Activated T-cell treated with anti-CD3 and anti-CD28 coated beads for 4 hours (primary cell): ENCODE results near the gene NFU1.

Source experiments
- DNase-seq: peaks from one replicate; pipeline ENCODE4 v3.0.0-alpha.2; 2020

NFU1 gene

DNA sequence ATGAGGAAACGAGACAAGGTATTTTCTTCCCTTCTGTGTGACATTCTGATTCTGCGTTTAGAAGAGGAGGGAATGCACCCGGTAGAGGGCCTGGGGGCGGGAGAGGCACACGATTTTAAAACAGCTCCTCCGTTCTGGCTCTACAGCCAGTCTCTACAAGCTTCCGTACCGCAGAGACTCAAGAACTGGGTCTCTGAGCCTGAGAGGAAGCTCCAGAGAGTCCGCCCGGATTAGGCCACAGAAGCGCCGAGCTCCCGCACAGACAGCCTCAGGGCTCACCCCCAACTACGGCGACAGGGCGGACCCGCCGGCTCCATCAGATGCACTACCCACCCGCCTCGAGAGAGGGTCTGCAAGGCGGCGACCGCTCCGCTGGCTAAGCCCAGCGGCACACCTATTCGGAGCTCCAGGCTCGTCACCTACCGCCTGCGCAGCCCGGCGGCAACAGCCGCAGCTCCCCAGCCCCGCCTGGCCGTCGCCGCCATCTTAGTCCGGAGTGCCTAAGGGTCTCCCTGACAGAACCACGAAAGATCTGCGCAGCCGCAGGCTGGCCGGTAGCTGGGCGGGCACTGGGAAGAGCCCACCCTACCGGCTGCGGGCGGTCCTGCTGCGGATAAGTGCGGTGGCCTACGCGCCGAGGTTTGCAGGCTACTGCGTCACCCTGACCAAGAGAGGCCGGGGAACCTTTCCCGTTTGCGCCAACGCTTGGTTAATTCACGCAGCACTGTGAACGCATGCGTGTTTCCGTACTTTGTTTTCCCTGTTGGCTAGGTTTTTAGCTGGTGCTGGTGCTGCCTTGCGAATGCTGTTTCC is at the start of gene NFU1:
Gene NFU1 (minus strand): TSS at position 498 of the 813 bp plus-strand sequence. CDS start 13 bp downstream, at position 485.
- peak; percentile 67 for DNase-seq

DNA sequence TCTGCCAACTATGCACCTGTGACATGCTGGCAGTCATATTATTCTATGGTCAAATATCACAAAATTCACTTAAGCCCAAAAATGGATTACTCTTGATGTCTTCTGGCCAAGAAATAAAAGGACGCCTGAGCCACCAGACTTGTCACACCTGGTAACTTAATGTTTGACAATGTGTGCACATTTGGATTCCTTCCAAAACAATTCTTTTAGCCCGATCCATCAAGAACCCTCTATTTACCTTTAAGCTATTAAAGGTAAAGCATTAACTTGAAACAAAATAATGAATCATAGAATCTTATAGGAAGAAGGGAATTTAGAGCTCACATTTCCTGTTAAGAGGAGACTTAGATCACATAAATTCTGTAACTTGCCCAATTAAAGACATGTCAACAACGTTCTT is 46.5 kb upstream of the NFU1 start:
- DNase-seq = no peak

DNA sequence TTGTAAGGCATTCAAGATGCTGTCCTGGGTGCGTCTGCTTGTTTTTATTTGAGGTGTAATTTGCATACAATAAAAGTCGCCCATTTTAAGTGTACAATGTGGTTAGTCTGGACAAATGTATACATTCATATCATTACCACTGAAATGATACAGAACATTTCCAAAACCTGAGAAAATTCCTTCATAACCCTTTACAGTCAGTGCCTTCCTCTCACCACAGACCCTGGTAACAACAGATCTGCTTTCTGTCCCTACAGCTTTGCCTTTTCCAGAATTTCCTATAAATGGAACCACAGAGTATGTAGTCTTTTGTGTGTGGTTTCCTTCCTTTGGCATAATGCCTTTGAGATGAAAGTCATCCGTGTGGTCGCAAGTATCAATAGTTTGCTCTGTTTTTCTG is 45.8 kb upstream of the NFU1 start:
- DNase-seq = no peak

DNA sequence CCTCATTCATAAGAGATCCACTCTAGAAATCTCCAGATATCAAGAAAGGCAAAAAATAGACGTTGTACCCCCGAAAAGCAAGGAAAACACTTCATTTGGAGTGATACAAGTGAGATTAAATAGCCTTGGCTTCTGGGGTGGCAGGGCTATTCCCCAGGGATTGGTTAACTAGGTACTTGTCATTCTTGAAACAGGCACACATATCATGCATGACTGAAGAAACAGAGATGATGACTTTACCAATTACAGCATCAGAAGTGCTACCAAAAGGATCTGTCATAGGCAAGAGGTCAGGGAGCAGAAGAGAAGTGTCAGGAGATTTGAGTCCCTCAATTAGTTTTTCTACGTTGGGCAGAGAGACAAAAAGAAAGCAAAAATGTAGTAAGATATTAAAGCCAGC is 45.2 kb upstream of the NFU1 start:
- DNase-seq = no peak

DNA sequence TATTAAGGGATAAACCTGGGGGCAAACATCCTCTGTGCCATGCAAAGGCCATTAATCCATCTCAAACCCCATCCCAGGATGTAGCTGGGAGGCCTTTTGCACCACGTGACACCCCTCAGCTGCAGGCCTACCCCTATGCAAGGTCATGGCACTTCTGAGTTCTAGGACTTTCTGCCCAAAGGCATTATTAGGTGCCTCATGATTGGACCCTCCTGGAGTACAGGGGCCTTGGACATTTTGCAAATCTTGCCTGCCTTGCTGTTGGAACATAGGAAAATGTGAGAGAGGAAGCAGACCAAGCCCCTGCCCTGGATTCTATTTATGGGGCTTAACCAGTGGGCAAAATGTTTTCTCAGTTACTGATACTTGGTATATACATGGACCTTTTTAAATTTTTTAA is 44.2 kb upstream of the NFU1 start:
- DNase-seq = no peak

DNA sequence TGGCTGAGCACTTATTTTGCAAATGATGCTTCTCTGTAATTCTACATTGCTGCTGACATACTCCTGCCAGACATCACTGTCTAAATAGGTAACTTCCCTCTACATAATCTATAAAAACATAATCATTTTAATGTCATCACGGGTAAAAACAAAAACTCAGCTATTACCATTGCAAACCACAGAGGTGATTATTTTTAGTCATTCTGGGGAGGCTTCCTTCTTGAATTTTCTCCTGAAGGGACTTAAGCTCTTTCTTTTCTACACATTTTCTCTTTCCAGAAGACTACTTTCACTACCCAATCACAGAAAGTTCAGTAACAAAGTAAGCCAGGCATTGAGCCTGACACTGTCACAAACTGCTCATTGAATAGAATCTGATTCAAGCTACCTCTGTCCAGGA is 40.4 kb upstream of the NFU1 start:
- no peak for DNase-seq

DNA sequence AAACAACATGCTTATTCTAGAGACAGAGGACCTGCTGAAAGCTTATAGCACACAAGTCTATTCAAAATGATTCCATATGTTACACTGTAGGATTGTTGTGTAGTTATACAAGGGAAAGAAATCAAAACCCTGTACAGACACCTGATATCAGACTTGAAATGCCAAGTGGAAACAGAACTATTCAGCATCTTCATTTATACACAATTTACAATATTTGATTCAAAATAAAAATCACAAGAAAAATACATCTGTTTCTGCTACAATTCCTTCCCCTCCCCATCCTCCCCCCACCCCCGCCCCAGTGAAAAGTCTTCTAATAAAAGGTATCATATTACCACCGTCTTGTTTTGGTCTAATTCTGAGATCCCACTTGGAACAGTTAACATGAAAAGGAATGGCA is 37.5 kb upstream of the NFU1 start:
- no peak for DNase-seq

DNA sequence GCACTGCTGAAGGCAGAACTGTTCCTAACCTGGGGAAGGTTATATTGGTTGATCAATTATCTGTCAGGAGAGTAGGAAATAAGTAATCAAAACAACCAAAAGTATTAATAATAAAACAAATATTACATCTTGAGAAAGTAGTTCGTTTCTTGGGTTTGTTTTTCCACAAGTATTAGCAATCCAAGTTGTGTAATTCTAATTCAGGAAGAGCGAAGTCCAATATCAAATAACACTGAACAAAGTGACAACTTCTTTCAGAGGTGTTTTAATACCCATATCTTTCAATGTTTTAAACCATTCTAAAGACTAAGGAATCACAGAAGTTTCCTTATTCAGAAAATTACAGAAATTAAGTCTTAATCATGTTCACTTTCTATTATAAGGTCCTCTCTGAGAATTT is 34.6 kb upstream of the NFU1 start:
- no peak for DNase-seq

DNA sequence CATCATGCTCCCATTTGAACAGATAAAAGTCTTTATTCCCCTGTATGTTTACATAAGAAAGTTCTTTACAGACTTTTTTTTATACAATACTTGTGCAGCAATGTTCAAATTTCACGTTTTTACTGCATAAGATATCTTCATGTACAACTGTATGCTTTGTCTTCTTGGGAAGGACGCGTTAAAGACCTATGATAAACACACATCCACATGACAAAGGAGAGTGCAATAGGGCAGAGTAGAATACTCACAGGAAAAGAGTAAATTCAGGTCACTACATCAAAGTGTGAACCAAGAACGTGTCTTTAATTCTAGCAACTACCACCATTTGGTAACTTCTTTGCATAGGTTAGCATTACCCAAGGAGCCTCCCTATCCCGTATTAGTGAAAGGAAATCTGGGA is 33.7 kb upstream of the NFU1 start:
- no peak for DNase-seq

DNA sequence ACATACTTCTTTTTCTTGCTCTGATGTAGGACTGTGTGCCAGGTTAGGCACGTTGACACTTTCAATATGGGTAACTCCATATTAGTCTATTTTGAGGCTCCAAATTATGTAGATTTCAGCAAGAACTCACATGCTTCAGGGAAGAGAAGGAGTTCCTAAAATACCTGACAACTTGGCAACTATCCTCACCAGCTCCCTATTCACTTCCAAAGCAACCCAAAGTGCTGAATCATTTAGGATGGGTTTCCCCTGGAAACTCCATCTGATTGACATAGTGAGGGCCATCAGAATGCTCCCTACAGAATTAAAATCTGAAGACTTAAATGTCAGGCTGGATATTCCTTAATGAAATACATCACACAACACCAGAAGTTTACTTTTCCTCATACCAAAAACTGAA is 32.5 kb upstream of the NFU1 start:
- no peak for DNase-seq

DNA sequence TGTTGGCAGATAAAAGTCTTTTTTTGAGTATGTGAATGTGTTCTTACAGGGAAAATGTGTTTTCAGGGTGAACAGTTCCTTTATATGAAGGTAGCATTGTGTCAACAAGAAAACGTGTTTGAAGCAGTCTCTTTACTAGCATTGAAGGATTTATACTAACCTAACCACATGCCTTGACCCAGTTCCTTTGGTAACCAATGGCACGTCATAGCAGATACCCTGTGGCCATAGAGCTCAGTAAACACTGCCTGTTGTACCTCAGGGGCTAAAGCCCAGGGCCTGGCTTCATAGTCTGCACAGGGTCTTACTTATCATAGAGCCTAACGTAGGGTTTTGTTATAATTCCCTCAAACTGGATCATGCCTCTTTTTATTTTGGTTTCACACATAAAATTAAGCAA is 32.1 kb upstream of the NFU1 start:
- no peak for DNase-seq

DNA sequence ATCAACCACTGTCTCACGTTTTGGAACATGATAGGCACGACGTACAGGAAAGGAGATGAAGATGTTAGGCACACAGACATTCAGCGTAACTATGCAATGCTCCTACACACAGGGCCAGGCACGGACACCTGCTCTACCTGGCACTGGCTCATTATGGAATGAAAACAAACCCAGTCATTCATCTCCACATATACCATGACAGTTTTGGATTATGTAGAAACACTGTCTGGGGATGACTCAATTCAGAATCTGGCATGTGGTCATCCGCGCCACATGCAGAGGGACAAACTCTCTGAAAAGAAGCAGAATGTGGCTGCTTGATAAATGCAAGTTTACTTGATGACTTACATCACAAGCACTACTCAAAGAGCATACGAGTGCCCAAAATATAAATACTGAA is 29.5 kb upstream of the NFU1 start:
- DNase-seq = no peak

DNA sequence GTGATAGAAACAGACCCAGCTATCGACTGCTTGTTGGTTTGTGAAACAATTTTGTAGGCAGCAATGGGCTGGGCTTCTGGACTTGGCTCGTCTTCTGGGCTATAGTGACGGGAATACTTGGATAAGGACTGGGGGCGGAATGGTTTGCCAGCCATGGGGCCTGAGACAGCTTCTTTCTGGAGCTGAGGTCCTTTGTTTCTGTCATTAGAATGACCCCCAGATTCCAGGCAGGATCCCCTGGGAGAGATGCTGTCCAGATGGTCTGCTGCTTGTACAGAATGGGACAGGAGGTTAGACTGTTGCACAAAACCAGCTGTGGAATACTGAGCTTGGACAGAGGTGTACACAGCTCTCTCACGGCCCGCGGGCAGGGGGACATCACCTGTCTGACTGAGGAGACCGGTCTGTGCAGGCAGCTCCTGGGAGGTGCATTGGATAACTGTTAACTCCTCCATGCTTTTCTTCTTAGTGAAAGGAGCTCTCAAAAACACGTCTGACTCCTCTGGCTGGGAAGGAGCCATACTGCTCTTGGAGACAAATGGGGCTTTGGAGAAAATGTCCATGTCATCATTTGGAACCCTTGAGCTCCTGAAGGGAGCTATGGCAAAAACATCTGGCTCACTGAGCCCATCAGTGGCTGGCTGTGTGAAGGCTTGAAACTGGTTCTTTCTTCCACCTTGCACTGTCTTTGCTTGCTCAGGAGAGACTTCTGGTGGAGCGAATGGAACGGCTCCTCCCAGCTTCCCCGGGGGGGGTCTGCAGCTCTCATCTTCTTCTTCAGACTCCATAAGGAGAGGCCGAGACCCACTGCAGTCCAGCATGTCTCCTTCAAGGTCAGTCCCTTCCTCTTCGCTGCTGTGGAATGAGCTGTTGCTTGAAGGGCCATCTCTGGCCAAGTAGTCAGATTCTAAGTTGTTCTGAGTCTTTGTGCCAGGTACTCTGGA is 28.6 kb upstream of the NFU1 start:
- DNase-seq = no peak

DNA sequence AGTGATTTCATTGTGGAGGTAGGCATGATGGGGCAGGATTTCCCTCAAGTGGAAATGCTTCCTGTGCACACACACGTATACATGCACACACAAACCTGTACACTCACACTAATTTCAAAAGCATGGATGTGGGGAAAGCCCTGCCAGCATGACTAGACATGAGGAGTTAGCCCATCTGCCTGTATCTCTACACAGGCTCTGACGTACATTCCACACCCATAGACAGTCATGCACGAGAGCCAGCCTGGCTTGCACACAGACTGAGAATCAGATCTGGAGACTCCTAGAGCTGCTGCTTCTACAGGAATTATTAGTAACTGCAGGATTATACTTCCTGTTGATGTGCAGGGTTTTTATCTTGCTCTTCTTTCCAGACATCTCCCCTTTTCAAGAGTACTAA is 27.3 kb upstream of the NFU1 start:
- no peak for DNase-seq

DNA sequence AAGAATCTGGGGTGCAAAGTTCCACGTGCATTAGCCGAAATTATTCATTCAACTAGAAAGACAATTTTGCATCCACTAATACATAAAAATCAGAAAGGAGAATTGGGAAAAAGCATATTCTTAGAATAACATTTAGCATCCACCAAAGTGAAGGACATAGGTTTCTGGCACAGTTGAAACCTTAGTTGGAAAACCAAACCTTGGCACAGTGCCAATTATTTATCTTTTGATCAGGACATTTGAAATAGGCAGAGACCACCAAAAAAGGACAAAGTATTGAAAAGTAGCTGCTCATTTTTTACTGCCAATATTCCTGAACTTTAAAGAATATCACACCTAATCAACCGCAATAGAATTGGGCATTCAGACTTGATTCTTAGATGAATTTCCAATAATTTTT is 25.5 kb upstream of the NFU1 start:
- DNase-seq = no peak

DNA sequence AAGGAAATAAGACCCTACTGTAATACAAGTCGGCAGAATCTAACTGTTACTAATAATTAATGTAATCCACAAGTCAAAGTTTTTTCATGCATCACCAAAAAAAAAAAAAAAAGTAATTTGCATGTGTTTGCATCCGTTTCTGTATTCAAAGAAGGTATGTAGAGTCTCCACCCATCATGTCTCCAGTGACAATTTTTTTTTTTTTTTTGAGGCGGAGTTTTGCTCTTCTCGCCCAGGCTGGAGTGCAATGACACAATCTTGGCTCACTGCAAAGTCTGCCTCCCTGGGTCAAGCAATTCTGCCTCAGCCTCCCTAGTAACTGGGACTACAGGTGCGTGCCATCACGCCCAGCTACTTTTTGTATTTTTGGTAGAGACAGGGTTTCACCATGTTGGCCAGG is 24.2 kb upstream of the NFU1 start:
- DNase-seq = no peak

DNA sequence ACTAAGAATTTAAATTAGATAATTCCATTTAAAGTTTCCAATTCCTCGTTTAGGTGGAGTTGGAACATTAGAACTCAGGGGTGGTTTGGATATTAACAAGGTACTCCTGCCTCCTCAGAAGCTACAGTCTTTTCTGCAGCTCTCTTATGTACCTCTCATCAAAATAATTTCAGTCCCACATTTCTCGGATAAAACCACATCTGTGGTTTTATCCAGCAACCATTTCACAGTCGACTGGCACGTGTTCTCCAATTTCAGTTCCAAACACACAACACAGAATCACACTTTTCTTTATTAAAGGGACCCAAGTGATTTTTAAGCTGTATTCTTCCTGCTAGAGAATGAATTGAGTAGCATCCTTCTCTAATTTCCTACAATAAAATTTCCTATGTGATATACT is 22.7 kb upstream of the NFU1 start:
- no peak for DNase-seq

DNA sequence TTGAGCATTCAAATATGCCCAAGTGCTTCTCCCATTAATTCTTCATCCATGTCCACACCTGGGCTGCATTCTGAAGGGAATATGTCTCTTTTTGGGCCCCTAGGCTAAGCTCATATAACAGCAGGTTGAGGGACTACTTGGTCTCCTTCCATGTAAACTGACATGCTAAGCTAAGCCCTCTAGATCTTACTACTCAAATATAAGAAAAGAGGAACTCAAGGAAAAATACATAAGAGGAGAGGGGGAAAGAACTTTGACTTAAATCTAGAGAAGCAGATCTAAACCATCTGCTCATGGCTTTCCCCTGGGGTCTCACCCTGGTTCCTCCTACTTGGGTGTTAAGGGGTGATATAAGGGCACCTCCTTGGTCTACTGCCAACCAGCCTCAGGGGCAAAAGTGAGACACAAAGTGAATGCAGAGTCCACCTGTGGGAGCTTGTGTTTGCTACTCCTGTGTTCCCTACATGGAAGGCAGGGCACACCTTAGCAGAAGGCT is 19.8 kb upstream of the NFU1 start:
- no peak for DNase-seq

DNA sequence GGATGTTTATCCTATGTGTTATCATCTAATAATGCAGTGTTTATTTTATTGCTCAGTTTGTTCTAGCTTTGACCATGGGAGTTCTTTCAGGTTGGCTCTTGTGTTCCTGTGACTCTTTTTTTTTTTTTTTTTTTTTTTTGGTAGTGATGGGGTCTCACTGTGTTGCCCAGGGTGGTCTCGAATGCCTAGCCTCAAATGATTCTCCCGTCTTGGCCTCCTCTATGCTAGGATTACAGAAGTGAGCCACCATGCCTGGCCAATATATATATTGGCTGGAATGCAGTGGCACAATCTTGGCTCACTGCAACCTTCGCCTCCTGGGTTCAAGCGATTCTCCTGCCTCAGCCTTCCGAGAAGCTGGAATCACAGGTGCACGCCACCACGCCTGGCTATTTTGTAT is 18.9 kb upstream of the NFU1 start:
- DNase-seq = no peak

DNA sequence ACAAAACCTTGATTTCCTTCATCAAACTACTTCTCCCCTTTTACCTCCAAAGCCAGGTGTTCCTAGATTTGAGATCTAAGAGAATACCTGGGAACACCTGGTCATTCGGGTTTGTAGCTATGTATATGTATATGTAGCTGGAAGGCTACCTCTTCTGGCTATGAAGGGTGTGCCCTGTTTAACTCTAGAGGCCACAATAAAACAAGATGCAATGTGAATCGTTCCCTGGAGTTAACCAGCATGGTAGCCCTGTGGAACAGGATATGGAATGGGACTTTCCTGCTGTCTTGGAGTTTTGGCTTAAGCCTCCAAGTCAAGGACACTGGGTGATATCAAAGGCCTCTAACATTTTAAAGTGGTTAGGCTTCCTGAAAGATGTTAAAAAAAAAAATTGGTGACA is 17.7 kb upstream of the NFU1 start:
- DNase-seq = no peak

DNA sequence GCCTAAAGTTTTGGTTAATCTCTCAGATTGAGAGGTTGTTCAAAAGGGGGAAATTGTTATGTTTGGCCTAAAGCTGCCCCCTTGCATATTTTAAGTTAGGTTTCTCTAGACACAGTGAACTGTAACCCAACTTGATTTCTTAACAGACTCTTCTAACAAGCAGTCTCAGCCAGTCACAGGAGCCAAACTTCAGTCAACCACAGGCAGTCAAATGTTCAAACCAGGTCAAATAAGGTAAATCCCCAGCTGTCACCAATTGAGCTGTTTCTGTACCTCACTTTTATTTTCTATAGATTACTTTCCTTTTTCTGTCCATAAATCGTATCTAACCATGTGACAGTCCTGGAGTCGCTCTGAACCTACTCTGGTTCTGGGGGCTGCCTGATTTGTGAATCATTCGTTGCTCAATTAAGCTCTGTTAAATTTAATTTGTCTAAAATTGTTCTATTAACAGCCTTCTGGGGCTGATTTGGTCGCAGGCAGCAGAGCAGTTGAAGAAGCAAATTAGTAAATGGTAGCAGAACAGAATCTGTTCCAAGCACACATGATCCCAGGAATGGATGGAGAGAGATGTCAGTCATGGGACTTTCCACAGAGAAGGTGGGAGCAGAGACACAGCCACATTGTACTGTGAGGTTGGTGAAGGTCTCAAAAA is 16.4 kb upstream of the NFU1 start:
- DNase-seq = no peak

DNA sequence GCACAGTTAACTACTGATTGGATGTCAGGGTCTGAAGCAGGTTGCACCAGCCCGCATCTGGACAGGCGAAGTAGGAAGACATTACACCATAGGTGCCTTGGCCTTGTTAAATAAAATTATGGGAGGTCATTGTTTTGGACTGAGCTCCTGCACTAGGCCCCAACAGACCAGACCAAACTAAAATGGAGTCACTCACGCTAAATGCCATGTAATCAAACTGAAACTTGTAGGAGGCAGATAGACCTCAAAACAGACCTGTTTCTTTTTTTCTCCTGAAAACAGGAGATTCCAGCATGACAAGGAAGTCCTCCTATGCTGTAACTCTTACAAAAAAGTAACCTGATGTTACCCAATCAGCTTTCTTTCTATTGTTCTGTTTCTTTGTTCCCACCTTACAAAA is 15.5 kb upstream of the NFU1 start:
- no peak for DNase-seq

DNA sequence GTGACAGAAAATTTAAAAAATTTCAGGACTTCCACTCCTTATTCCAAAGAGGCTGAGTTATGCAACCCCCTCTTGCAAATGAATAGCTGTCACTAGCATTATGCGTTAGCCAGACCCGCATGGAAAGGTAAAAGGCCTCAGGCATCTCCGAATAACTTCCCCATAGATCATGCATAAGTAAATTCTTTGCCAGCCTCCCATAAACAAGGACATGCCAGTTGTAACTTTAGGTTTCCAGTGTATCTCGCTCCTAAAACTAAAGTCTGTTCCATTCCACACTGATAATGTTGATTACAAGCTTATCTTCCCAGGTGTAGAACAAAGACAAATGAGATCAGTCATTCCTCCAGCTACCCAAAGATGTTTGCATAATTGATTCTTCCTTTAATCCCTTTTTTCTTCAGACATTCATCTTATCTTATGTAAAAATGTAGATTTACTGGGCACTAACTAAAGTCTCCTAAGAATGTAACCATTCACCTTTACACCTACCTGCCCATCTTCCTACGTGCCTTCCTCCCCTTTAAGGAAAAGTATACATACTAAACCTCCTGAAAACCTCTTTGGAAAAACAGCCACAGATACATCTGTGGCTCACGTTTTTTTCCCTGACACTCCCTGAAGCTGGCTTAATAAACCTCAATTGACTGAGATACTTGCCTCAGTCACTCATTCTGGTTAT is 13.6 kb upstream of the NFU1 start:
- DNase-seq = no peak
